OCI-LY3 (cell line): ENCODE data around the gene RECQL.

ENCODE experiments used
- H2AFZ ChIP-seq: fragments of 200-600, 300-600 bp; shearing (Covaris generic); 2 replicates; pipeline ENCODE4 v1.6.0; 2014; ENCODE audit warnings: antibody characterized with exemption, low read depth, low read length
- H3K27ac ChIP-seq: fragments of 200-600, 300-600 bp; sonication (generic); 2 replicates; pipeline ENCODE4 v1.5.1; 2014; ENCODE audit warnings: mild to moderate bottlenecking, low read length, moderate library complexity, mixed read lengths
- H3K27me3 ChIP-seq: fragments of 200-600, 300-600 bp; sonication (generic); 2 replicates; pipeline ENCODE4 v1.6.1; 2014; ENCODE audit warnings: low read depth, low read length, mixed read lengths
- H3K36me3 ChIP-seq: fragments of 200-600, 300-600 bp; sonication (generic); replicated peaks from 2 replicates; pipeline ENCODE3; 2014; ENCODE audit warnings: low read depth, low read length, mixed read lengths
- H3K4me1 ChIP-seq: fragments of 300-600, 200-600 bp; sonication (generic); 2 replicates; pipeline ENCODE4 v1.6.1; 2014; ENCODE audit warnings: low read length, mixed read lengths
- H3K4me2 ChIP-seq: fragments of 200-600, 300-600 bp; sonication (generic); 2 replicates; pipeline ENCODE4 v1.6.1; 2014; ENCODE audit warnings: low read length, mixed read lengths
- H3K4me3 ChIP-seq: fragments of 300-600, 200-600 bp; sonication (generic); 2 replicates; pipeline ENCODE4 v1.5.1; 2014; ENCODE audit warnings: antibody characterized with exemption, mild to moderate bottlenecking, low read length, moderate library complexity
- H3K79me2 ChIP-seq: fragments of 300-600, 200-600 bp; shearing (Covaris generic); 2 replicates; pipeline ENCODE4 v1.6.1; 2014; ENCODE audit warnings: mild to moderate bottlenecking, low read length, mixed read lengths
- H3K9ac ChIP-seq: fragments of 300-600, 200-600 bp; shearing (Covaris generic); 2 replicates; pipeline ENCODE4 v1.6.0; 2014; ENCODE audit warnings: mild to moderate bottlenecking, low read length, moderate library complexity
- H3K9me3 ChIP-seq: fragments of 200-600, 300-600 bp; shearing (Covaris generic); 2 replicates; pipeline ENCODE4 v1.6.1; 2014; ENCODE audit warnings: low read length, mixed read lengths; ENCODE audit not compliant: insufficient read depth
- H4K20me1 ChIP-seq: fragments of 200-600, 300-600 bp; sonication (generic); 2 replicates; pipeline ENCODE4 v1.6.1; 2016; ENCODE audit warnings: low read length, mixed read lengths; ENCODE audit not compliant: insufficient read depth
- EZH2phosphoT487 ChIP-seq: fragments of 200-600 bp; shearing (Covaris generic); IDR thresholded peaks from 2 replicates; pipeline ENCODE4 v1.6.1; 2018; ENCODE audit warnings: antibody characterized with exemption, mixed run types, low read depth
- TF ChIP-seq, protein P1 (sequence below): fragments of 200-600, 300-600 bp; sonication (generic); IDR thresholded peaks from 2 replicates; pipeline ENCODE4 v1.5.1; 2014; ENCODE audit warnings: antibody characterized with exemption, low read length, low read depth

Gene RECQL

GRCh38 chr12:21499765-21500164 lies 1.7 kb downstream of the RECQL start:
- peaks cover 18% of the 10 kb centered on the region for H3K4me1 ChIP-seq
- H3K36me3 ChIP-seq: peaks cover 24% of the 10 kb centered on the region
- H3K9ac ChIP-seq: no peak overlapping the region
- H2AFZ ChIP-seq: no peak overlapping the region
- no peak overlapping the region for H3K4me3 ChIP-seq
- H3K9me3 ChIP-seq: no peaks in the 10 kb centered on the region
- TF ChIP-seq EZH2phosphoT487: no peak
- TF ChIP-seq, protein P1, sequence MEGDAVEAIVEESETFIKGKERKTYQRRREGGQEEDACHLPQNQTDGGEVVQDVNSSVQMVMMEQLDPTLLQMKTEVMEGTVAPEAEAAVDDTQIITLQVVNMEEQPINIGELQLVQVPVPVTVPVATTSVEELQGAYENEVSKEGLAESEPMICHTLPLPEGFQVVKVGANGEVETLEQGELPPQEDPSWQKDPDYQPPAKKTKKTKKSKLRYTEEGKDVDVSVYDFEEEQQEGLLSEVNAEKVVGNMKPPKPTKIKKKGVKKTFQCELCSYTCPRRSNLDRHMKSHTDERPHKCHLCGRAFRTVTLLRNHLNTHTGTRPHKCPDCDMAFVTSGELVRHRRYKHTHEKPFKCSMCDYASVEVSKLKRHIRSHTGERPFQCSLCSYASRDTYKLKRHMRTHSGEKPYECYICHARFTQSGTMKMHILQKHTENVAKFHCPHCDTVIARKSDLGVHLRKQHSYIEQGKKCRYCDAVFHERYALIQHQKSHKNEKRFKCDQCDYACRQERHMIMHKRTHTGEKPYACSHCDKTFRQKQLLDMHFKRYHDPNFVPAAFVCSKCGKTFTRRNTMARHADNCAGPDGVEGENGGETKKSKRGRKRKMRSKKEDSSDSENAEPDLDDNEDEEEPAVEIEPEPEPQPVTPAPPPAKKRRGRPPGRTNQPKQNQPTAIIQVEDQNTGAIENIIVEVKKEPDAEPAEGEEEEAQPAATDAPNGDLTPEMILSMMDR: no peak
- H3K27me3 ChIP-seq: no peaks in the 10 kb centered on the region
- H3K4me2 ChIP-seq: peak overlapping the region; percentile 76
- no peak overlapping the region for H3K27ac ChIP-seq
- peaks cover 46% of the 10 kb centered on the region for H3K79me2 ChIP-seq
- no peaks in the 10 kb centered on the region; the same call in 1 of the 2 replicates for H4K20me1 ChIP-seq

DNA sequence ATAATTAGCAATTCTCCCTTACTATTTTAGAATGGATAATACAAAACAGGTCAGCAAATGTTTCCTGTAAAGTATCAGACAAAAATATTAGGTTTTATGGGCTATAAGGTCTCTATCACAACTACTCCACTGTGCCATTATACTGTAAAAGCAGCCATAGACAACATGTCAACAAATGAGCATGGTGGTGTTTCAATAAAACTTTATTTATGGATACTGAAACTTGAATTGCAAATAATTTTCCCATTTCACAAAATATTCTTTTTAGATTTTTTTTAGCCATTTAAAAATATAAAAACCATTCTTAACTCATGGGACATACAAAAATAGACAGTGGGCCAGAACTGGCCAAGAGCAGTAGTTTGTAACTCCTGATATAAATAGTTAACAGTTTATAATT lies 15.4 kb downstream of the RECQL start:
- Histone ChIP-seq H3K9ac (no peak overlapping the region), H3K9me3 (no peaks in the 10 kb centered on the region), H3K27ac (no peak overlapping the region), H3K4me3 (no peak overlapping the region), H3K79me2 (no peaks in the 10 kb centered on the region), H3K4me2 (no peak overlapping the region), H3K27me3 (no peaks in the 10 kb centered on the region), H4K20me1 (no peaks in the 10 kb centered on the region), H3K36me3 (peaks cover 34% of the 10 kb centered on the region), H2AFZ (no peak overlapping the region), H3K4me1 (no peaks in the 10 kb centered on the region)
- TF ChIP-seq, protein P1: no peak
- TF ChIP-seq EZH2phosphoT487: no peak

- Histone ChIP-seq H3K27me3 (no peaks in the 10 kb centered on the region), H3K79me2 (no peaks in the 10 kb centered on the region), H3K4me1 (no peaks in the 10 kb centered on the region), H2AFZ (no peak overlapping the region), H3K9ac (no peak overlapping the region), H3K4me2 (no peak overlapping the region), H3K27ac (no peak overlapping the region), H3K36me3 (peaks cover 36% of the 10 kb centered on the region), H4K20me1 (no peaks in the 10 kb centered on the region), H3K9me3 (no peaks in the 10 kb centered on the region), H3K4me3 (no peak overlapping the region)
- TF ChIP-seq, protein P1: no peak
These were observed 17.9 kb downstream of the RECQL start for GRCh38 chr12:21483531-21483930.

DNA sequence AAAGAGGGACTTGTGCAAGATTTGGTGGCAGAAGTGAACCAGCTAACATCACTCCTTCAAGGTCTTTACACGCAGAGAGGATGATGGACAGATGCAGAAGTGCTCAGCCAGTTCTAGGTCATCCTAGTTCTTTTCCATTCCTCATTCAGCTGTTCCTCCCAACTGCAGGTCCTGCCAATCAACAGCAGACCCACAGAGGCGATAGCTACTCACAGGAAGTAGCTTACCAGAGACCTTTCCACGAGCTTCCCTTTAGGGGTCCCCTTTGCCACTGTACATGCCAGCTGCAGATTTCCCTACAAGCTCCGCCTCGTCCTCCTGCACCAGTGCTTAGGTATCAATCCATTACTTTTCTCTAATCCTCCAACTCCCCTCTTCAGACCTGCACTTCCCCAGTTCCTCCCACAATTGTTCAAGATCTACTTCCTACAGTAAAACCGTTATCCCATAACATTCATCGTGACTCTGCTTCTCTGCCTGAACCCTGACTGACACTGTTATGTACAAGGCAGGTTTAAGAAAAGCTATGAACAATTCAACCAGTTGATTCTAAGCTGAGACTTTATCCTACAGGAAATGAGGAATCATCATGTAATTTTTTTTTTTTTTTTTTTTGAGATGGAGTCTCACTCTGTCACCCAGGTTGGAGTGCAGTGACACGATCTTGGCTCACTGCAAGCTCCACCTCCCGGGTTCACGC lies 22.5 kb downstream of the RECQL start:
- no peaks in the 10 kb centered on the region for H4K20me1 ChIP-seq
- H3K4me3 ChIP-seq: no peak overlapping the region
- no peak overlapping the region for H2AFZ ChIP-seq
- H3K4me1 ChIP-seq: 0 out of 2 replicates have a peak, but pooled peaks cover 5% of the 10 kb centered on the region
- H3K79me2 ChIP-seq: no peaks in the 10 kb centered on the region
- H3K4me2 ChIP-seq: no peak overlapping the region
- TF ChIP-seq, protein P1: no peak
- no peak for TF ChIP-seq EZH2phosphoT487
- H3K27ac ChIP-seq: no peak overlapping the region
- peaks cover 44% of the 10 kb centered on the region for H3K36me3 ChIP-seq
- H3K27me3 ChIP-seq: no peaks in the 10 kb centered on the region
- no peak overlapping the region for H3K9ac ChIP-seq
- H3K9me3 ChIP-seq: no peaks in the 10 kb centered on the region
